Smooth muscle cell (in vitro differentiated cells): ENCODE measurements around the gene RWDD4. TPM values are rescaled to one million over a fixed set of nuclear protein-coding genes. Genes with fewer than 3 reads are reported as not detected.

Experiments
- DNase-seq: peaks from one replicate; lab custom pipeline; 2025; ENCODE audit not compliant: unreplicated experiment; lab: John Stamatoyannopoulos, UW
- H2AFZ ChIP-seq: fragments of 200-600 bp; sonication (generic); 2 replicates; pipeline ENCODE4 v1.6.0; 2016; ENCODE audit warnings: antibody characterized with exemption, low read depth, mild to moderate bottlenecking
- H3F3A ChIP-seq: fragments of 200-600 bp; sonication (generic); 2 replicates; pipeline ENCODE4 v1.6.0; 2017; ENCODE audit warnings: antibody characterized with exemption, low read depth
- H3K27ac ChIP-seq: fragments of 200-600 bp; sonication (generic); 2 replicates; pipeline ENCODE4 v1.5.1; 2016; ENCODE audit warnings: low read depth, mild to moderate bottlenecking
- H3K27me3 ChIP-seq: fragments of 200-600 bp; sonication (generic); 2 replicates; pipeline ENCODE4 v1.6.1; 2016; ENCODE audit warnings: low read depth, mild to moderate bottlenecking
- H3K36me3 ChIP-seq: fragments of 200-600 bp; sonication (generic); 2 replicates; pipeline ENCODE4 v1.5.1; 2016; ENCODE audit warnings: low read depth
- H3K4me1 ChIP-seq: fragments of 200-600 bp; sonication (generic); 2 replicates; pipeline ENCODE4 v1.5.1; 2016; ENCODE audit warnings: low read depth
- H3K4me2 ChIP-seq: fragments of 200-600 bp; sonication (generic); 2 replicates; pipeline ENCODE4 v1.6.0; 2016; ENCODE audit warnings: mild to moderate bottlenecking
- H3K4me3 ChIP-seq: fragments of 200-600 bp; sonication (generic); 2 replicates; pipeline ENCODE4 v1.5.1; 2016; ENCODE audit warnings: mild to moderate bottlenecking
- H3K79me2 ChIP-seq: fragments of 200-600 bp; sonication (generic); 2 replicates; pipeline ENCODE4 v1.6.0; 2016; ENCODE audit warnings: low read depth, mild to moderate bottlenecking
- H3K9ac ChIP-seq: fragments of 200-600 bp; sonication (generic); 2 replicates; pipeline ENCODE4 v1.6.0; 2016; ENCODE audit warnings: low read depth
- H3K9me3 ChIP-seq: fragments of 200-600 bp; sonication (generic); replicated peaks from 2 replicates; pipeline ENCODE4 v1.5.1; 2016; ENCODE audit warnings: low read depth
- H4K20me1 ChIP-seq: fragments of 200-600 bp; sonication (generic); 2 replicates; pipeline ENCODE4 v1.6.0; 2016; ENCODE audit warnings: low read depth
- WGBS: methylation state at CpG from one replicate; pipeline ENCODE4 v1.1.7; 2016; ENCODE audit warnings: low lambda C conversion rate; 5-methylcytosine and 5-hydroxymethylcytosine counted together
- polyA plus RNA-seq: library from polyadenylated mRNA; unstranded; fragments of >200 nt; fragmentation: Nextera tagmentation; extraction: Ambion mirVana; gene quantifications from 2 replicates; pipeline ENCODE4 v1.2.1, GENCODE V29; 2016
- total RNA-seq: library from RNA; depleted of rRNA; stranded (reverse); fragments of >200 nt; gene quantifications from 2 replicates; pipeline ENCODE4 v1.2.3, GENCODE V29; 2014
- TF ChIP-seq, protein P1 (sequence below): fragments of 200-600 bp; sonication (generic); IDR thresholded peaks from 2 replicates; pipeline ENCODE4 v1.5.1; 2017; ENCODE audit warnings: borderline replicate concordance, mild to moderate bottlenecking, antibody characterized with exemption; ENCODE audit not compliant: insufficient read depth, poor library complexity, severe bottlenecking

RWDD4 gene
- total and polyA plus RNA-seq, 2 experiments from 2014 or later = 20.0 to 25.1 TPM

- TF ChIP-seq, protein P1, sequence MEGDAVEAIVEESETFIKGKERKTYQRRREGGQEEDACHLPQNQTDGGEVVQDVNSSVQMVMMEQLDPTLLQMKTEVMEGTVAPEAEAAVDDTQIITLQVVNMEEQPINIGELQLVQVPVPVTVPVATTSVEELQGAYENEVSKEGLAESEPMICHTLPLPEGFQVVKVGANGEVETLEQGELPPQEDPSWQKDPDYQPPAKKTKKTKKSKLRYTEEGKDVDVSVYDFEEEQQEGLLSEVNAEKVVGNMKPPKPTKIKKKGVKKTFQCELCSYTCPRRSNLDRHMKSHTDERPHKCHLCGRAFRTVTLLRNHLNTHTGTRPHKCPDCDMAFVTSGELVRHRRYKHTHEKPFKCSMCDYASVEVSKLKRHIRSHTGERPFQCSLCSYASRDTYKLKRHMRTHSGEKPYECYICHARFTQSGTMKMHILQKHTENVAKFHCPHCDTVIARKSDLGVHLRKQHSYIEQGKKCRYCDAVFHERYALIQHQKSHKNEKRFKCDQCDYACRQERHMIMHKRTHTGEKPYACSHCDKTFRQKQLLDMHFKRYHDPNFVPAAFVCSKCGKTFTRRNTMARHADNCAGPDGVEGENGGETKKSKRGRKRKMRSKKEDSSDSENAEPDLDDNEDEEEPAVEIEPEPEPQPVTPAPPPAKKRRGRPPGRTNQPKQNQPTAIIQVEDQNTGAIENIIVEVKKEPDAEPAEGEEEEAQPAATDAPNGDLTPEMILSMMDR = no peak
- Histone ChIP-seq H3K4me3 (no peak overlapping the region), H3K4me1 (no peaks in the 10 kb centered on the region), H3K4me2 (no peak overlapping the region), H3K36me3 (no peaks in the 10 kb centered on the region), H4K20me1 (no peaks in the 10 kb centered on the region), H2AFZ (no peak overlapping the region), H3K27me3 (no peaks in the 10 kb centered on the region), H3K9me3 (no peaks in the 10 kb centered on the region), H3K27ac (no peak overlapping the region), H3F3A (no peaks in the 10 kb centered on the region), H3K79me2 (no peaks in the 10 kb centered on the region), H3K9ac (no peak overlapping the region)
- DNase-seq = no peak
- 86% methylated on average over 6 of the region's 6 CpGs for WGBS
Observed at GRCh38 chr4:183624548-183624947, 34.4 kb downstream of the RWDD4 start.

- Histone ChIP-seq H3K36me3 (no peaks in the 10 kb centered on the region), H4K20me1 (no peaks in the 10 kb centered on the region), H3K4me2 (no peak overlapping the region), H3K9me3 (no peaks in the 10 kb centered on the region), H3K27ac (no peak overlapping the region), H3K4me1 (peaks cover 10% of the 10 kb centered on the region), H3F3A (no peaks in the 10 kb centered on the region), H3K79me2 (no peaks in the 10 kb centered on the region), H3K27me3 (no peaks in the 10 kb centered on the region), H3K9ac (no peak overlapping the region), H3K4me3 (no peak overlapping the region), H2AFZ (no peak overlapping the region)
- no peak for DNase-seq
- TF ChIP-seq, protein P1 = no peak
- 97% methylated on average over 1 of the region's 1 CpG for WGBS
Observed at GRCh38 chr4:183621875-183622274, 37.1 kb downstream of the RWDD4 start.

DNA sequence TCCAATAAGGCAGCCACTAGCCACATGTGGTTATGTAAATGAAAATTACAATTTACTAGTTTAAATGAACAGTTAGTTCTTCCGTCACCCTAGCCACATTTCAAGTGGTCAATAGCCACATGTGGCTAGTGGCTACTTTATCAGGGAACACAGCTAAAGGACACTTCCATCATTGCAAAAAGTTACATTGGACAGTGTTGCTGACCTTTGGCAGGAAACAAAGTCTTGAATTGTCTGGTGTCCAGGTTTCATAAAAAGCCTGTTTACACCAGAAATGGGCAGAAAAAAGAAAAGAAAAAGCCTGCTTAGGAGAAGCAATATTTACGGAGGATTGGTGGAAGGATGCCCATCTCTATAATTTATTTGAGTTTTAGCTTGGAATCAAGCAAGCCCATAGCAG, 38.6 kb downstream of the RWDD4 start:
- no peaks in the 10 kb centered on the region for H3K27me3 ChIP-seq
- H3K27ac ChIP-seq = no peak overlapping the region
- no peaks in the 10 kb centered on the region for H3K79me2 ChIP-seq
- no peak overlapping the region for H3K9ac ChIP-seq
- no peaks in the 10 kb centered on the region for H4K20me1 ChIP-seq
- H3K4me2 ChIP-seq = no peak overlapping the region
- WGBS = 97% methylated on average over 2 of the region's 2 CpGs
- no peaks in the 10 kb centered on the region for H3F3A ChIP-seq
- TF ChIP-seq, protein P1 = no peak
- peaks cover 10% of the 10 kb centered on the region for H3K4me1 ChIP-seq
- DNase-seq = no peak
- H3K9me3 ChIP-seq = no peaks in the 10 kb centered on the region
- H3K36me3 ChIP-seq = no peaks in the 10 kb centered on the region
- H2AFZ ChIP-seq = no peak overlapping the region
- H3K4me3 ChIP-seq = no peak overlapping the region

DNA sequence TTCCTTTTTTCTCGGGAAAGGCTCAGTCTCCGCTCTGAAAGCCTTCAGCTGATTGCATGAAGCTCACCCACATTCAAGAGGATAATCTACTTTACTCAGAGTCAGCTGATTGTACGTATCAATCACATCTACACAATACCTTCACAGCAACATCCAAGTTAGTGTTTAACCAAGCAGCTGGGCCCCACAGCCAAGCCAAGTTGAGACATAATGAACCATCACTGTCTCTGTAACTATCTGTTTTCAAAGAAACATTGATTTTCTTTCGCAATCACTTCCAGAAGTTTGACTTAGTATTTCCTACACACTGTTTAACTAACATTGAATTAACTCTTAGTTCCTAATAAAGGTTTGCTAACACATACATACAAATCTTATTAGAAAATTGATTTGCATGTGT, 40.3 kb downstream of the RWDD4 start:
- DNase-seq = no peak
- WGBS = 70% methylated on average over 4 of the region's 4 CpGs
- H3K4me1 ChIP-seq = peaks cover 10% of the 10 kb centered on the region
- no peaks in the 10 kb centered on the region for H3F3A ChIP-seq
- H3K36me3 ChIP-seq = no peaks in the 10 kb centered on the region
- H3K9ac ChIP-seq = no peak overlapping the region
- no peak overlapping the region for H3K4me2 ChIP-seq
- H3K27me3 ChIP-seq = no peaks in the 10 kb centered on the region
- no peaks in the 10 kb centered on the region for H3K9me3 ChIP-seq
- H3K27ac ChIP-seq = no peak overlapping the region
- peak overlapping the region; percentile 35 for H3K4me3 ChIP-seq
- no peaks in the 10 kb centered on the region for H4K20me1 ChIP-seq
- peak overlapping the region; percentile 96 for H2AFZ ChIP-seq
- H3K79me2 ChIP-seq = no peaks in the 10 kb centered on the region
- TF ChIP-seq, protein P1 = no peak
